GM18502 (cell line): Measurements from ENCODE around the gene STING1.
"Not testable (repeated sequence)": the region's sequence is repeated elsewhere in the genome, so short reads cannot be mapped to it uniquely, and the experiment has no call there.

Experiments used
- ATAC-seq: cut with Tn5 transposase; IDR thresholded peaks from one replicate; pipeline ENCODE4 v1.9.1; 2021; ENCODE audit warnings: mild to moderate bottlenecking; ENCODE audit not compliant: unreplicated experiment, poor library complexity

The STING1 gene

DNA sequence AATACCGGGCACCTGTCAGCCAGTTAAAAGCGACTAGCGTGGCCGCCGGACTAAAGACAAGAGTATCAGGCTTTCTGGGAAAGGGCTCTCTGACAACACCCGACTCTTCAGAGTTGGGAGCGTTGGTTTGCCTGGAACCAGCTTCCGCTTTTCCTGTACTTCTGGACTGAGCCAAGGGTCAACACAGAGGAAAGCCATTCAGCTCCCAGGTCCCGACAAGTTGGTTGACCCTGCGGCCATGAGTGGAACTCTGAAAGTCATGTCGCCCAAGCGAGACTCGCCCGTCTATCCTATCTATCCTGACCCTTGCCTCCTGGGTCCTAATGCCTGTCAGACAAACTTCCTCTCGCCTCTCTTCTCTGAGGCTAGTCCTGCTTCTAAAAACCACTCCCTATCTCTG is 21.3 kb upstream of the STING1 start:
- ATAC-seq = not testable (repeated sequence)

DNA sequence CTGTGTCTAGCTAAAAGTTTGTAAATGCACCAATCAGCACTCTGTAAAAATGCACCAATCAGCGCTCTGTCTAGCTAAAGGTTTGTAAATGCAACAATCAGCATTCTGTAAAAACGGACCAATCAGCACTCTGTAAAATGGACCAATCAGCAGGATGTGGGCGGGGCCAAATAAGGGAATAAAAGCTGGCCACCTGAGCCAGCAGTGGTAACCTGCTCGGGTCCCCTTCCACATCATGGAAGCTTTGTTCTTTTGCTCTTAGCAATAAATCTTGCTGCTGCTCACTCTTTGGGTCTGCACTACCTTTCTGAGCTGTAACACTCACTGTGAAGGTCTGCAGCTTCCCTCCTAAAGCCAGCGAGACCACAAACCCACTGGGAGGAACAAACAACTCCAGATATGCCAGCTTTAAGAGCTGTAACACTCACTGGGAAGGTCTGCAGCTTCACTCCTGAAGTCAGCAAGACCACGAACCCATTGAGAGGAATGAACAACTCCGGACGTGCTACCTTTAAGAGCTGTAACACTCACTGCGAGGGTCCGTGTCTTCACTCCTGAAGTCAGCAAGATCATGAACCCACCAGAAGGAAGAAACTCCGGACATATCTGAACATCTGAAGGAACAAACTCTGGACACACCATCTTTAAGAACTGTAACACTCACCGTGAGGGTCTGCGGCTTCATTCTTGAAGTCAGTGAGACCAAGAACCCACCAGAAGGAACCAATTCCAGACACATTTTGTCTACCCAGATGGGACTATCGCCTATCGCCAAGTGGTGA is 20.7 kb upstream of the STING1 start:
- ATAC-seq = not testable (repeated sequence)

DNA sequence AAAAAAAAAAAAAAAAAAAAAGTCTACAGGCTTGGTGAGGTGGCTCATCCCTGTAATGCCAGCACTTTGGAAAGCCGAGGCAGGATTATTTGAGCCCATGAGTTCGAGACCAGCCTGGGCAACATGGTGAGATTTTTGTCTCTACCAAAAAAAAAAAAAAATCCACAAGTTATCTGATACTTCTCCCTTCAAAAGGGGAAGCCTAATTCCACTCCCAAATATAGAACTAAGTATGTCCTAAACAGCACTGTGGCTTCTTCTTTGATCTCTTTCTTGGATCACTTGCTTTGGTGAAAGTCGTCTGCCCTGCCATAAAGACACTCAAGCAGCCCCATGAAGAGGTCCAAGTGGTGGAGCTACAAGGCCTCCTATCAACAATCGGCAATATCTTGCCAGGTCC is 18.8 kb upstream of the STING1 start:
- ATAC-seq = no peak

DNA sequence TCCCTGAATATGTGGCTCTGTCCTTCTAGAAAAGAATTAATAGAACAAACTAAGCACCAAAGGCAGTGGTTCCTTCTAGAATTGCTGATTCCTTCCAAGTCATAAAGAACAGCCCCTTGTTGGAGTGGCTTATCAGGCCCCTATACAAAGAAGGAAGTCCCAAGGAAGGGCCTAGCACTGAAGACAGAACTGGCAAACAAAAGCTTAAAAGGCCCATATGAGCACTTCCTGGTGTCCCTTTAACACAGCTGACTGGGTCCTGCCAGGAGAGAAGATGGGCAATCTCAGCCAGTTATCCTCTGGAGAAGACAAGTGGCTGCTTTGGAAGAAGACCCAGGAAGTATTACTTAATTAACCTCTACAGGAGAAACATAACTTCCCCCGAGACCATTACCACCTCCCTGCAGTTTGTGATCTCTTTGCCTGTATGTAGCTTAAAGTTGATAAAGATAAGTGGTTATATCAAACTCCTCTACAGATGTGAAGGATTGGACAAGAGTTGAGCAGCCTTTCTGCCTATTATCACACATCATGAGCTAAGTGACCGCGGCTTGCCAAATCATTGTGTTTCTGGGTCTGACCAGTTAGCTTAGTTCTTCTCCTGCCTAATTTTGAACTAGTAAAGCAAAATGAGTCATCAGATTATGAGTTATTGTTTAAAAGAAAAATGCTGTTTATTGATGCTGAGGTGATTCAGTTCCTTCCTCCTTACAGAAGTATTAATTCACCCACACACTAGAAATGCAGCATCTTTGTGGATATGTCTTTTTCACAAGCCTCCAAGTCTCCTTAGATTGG is 13.3 kb upstream of the STING1 start:
- no peak for ATAC-seq

DNA sequence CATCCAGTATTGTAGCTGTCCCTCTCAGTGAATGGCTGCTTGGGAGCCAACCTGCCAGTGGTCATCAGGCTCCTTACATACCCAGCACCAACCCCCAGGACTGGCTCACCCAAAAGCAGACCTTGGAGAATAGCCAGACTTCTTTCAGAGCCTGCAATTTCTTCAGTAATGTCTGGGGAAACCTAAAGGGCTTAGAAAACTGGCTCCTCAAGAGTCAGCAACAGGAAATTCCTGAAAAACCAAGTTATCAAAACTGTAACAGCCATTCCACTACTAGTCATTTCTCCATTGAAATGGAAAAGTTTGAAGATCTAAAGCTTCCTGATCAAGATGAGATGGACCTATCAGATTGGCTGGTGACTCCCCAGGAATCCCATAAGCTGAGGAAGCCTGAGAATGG is 12.3 kb upstream of the STING1 start:
- ATAC-seq = no peak

DNA sequence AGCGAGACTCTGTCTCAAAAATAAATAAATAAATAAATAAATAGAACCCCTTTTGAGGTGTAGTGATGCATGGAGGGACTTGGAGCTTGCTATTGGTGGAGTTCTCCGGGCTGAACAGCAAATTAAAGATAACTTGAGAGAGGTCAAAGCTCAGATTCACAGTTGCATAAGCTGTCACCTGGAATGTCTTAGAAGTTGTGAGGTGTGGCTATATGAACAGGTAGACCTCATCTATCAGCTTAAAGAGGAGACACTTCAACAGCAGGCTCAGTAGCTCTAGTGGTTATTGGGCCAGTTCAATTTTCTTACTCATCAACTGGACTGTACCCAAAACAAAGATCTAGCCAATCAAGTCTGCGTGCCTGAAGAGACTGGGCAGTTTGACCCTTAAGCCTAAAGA is 11.7 kb upstream of the STING1 start:
- ATAC-seq = no peak

DNA sequence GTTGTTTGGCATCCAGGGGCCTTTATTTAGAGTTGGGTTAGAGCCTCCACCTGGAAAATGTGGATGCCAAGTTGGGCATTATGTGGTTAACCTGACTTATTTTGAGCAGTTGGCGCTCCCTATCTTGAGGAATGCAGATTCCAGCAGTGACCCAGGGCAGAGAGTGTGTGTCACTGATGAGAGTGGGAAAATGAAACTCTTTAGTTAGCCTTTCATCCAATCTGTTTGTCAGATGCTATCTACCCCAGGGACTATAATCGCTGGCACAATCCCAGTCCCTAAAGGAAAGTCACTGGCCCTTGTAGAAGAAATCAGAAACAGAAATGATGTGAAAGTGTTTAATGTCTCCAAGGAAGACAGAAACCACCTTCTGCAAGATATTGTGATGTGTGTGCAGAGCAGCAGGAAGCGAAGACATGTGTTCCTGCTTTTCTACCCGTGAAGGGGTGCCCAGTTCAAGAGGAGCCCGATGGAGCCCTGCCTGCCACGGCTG is 10.2 kb upstream of the STING1 start:
- no peak for ATAC-seq

DNA sequence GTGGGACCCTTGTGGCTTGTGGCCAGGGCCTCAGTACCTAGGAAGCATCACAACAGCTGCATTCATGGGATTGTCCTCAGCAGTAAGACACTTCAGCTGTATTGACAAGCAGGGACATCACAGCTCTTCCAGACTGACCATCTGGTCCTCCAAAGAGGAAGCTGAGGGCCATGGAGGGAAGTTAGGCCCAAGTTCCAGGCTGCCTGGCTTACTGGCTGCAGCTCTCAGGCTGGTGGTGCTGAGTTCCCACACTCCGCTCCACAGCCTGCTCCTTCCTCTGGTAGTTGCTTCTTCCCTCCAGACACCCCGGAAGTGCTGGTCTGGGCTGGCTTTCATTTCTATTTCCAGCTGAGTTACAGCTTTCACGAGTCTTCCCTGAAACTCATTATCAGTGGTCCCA is 5.7 kb upstream of the STING1 start:
- no peak for ATAC-seq

DNA sequence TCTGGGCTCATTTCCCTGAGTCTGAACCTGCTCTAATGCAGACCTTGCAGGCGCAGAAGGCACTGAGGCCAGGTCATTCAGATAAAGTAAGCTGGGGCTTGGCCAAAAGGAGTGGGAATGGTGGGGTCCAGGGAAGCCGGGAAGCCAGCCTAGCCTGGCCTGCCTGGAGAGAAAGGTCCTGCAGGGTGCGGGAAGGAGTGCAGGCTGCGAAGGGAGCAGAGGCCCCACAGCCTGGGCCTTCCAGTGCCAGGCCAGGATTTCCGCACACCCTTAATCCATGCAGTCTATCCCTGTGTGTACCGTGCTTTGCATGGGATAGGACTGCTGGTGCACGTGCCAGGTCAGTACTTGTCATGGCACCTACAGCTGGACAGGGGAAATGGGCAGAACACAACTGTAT is 3.6 kb upstream of the STING1 start:
- no peak for ATAC-seq

DNA sequence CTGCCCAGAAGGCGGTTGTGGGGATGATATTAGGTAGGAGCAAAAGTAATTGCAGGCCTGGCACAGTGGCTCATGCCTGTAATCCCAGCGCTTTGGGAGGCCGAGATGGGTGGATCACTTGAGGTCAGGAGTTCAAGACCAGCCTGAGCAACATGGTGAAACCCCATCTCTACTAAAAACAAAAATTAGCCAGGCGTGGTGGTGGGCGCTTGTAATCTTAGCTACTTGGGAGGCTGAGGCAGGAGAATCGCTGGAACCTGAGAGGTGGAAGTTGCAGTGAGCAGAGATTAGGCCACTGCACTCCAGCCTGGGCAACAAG is 291 bp upstream of the STING1 start:
- ATAC-seq = not testable (repeated sequence)

DNA sequence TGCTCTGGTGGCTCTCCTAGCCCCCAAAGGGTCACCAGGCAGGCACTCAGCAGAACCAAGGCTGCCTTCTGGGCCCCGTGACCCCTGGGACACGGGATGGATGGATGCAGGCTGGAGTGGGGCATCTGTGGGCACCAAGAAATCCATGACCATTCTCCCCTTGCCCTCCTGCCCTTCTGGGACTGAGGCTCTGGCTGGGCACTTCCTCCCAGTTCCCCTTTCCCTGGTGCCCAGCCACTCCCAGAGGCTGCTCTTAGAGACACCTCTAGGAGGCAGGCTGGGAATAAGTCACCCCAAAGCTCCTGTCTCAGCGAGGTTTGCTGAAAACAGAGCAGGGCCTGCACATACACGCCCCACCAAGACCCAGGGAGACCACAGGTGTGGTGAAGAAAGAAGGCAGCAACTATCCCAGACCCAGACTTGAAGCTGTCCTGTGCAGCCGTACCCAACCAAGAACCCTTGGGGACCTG is 943 bp downstream of the STING1 start:
- ATAC-seq = peak; percentile 28

DNA sequence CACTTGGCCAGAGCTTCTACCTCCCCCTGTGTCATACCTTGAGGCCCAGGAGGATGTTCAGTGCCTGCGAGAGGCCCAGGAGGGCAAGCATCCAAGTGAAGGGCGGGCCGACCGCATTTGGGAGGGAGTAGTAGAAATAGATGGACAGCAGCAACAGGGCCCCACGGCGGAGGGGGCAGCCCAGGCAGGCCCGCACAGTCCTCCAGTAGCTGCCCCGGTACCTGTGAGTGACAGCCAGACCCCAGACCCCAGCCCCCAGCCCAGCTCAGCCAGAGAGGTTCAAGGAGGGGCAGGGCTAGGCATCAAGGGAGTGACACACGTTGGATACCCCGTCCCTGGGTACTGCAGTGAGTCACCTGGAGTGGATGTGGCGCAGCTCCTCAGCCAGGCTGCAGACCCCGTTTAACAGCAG is 1.4 kb downstream of the STING1 start:
- no peak for ATAC-seq

DNA sequence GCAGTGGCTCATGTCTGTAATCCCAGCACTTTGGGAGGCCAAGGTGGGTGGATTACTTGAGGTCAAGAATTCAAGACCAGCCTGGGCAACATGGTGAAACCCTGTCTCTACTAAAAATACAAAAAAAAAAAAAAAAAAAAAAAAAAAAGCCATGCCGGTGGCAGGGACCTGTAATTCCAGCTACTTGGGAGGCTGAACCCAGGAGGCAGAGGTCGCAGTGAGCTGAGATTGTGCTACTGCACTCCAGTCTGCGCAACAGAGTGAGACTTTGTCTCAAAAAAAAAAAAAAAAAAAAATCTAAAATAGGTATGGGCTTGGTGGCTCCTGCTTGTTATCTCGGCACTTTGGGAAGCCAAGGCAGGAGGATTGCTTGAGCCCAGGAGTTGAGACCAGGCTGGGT is 2.8 kb downstream of the STING1 start:
- not testable (repeated sequence) for ATAC-seq

DNA sequence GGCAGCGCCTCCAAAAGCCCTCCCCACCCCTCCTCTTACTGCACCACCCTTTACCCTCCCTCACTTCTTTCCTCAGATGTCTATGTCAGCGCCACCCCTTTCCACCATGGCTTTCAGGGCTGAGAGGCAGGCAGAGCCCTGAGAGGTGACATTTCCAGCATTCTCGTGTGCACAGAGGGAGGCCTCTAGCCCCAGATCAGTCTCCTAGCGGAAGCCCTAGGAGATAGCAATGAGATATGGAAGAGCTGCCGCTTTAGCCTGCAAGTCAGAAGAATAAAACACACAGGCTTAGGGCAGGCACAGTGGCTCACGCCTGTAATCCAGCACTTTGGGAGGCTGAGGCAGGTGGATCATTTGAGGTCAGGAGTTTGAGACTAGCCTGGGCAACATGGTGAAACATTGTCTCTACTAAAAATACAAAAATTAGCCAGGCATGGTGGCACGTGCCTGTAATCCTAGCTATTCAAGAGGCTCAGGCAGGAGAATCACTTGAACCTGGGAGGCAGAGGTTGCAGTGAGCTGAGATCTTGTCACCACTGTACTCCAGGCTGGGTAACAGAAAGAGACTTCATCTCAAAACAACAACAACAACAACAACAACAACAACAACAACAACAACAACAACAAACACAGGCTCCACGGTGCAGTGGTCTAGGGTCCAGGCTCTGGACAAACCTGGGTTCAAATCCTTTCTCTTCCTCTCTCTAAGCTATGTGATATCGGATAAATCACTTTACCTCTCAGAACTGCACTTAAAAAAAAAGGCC is 3.7 kb downstream of the STING1 start:
- ATAC-seq = not testable (repeated sequence)

DNA sequence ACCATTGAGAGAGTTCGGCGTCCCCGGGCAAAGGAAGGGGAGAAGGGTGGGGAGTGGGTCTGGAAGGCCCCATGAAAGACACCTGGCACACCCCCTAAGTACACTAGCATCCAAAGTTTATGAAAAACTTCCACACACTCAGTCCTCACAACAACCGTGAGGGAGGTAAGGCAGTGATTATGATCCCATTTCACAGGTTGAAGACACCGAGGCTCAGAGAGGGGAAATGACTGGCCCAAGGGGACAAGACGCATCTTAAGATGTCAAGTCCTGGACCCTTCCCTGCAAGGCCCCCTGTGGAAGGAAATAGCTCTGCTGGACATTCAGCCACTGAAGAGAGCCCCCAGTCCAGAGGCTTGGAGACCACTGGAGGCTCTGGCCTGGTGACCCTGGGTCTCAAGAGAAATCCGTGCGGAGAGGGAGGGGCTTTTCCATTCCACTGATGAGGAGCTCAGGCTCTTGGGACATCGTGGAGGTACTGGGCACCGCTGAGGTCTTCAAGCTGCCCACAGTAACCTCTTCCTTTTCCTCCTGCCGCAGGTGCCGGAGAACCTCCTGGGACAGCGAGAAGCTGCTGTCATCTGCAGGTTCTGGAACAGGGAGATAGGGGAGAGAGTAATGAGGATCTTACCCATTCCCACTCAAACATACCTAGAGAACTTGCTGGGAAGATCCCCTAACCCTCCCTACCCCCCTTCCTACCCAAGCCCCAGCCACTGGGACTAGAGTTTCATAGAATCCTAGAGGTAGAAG is 6.5 kb downstream of the STING1 start:
- no peak for ATAC-seq

DNA sequence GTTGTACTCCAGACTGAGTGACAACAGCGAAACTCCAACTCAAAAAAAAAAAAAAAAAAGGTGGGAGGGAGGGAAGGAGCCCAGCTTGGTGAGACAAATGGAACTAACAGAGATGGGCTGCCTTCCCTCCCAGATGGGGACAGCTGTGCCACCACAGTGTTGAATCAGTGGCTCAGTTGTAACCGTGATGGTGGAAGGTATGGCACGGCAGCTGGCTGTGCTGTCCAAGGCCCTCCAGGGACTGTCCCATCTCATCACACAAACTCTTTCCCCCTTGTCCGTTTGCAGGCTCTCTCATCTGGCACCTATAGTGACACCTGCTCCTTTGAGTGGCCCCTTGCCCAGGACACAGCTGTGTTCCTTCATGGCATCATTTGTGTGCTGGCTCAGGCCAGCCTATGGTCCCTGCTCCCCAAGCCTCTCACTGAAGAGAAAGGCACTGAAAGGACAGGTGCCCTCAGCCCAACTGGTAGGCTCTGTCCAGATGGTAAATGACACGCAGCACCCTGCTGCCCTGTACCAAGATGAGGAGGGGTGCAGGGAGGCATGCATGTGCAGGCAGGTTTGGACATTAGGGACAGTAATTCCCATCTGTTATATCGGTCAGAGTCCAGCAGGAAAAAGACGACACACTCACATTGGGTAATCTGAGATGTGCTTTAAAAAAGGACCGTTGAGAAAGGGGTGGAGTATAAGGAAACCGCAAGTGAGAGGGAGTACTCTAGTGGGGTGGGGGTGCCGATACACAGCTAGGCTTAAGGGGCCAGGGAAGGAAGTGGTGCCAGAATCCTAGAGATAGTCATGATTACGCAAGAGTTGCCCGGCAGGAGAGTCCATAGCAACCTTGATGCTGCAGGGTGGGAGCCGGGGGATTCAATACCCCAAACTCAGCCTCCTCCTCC is 7.4 kb downstream of the STING1 start:
- no peak for ATAC-seq

DNA sequence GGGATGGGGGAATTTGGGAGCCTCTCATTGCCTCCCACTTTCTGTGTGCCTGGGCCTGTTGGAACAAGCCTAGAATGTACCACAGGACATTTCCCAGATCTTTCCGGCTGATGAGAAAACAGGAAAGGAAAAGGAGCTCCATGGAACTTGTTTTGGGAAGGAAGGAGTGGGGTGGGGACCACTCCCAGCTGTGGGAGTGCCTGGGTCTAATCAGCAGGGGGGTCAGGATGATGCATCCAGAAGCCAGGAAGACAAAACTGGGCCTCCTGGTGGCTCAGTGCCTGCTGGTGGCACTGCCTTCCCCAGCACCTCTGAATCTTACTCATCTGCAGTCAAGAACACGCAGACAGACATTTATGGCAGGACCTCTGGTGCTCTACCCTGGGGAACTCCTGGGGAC is 9.0 kb downstream of the STING1 start:
- ATAC-seq = no peak

DNA sequence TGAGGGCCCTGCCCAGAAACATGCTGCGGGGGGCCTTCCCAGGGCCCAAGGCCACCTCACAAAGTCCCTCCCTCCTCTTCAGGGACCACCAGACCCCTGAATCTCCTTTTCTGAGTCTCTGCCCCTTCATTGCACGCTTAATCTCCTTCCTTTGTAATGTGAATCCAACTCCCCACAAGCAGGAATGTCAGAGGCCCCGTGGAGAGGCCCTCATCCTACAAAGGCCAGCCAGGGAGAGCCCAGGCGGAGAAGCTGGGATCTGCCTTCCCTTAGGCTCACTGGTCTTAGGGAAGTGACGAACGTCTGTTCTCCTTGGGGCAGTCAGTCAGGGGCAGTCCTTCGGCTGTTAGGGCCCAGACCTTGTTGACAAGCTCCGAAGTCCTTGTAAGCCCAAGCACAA is 9.5 kb downstream of the STING1 start:
- ATAC-seq = no peak

DNA sequence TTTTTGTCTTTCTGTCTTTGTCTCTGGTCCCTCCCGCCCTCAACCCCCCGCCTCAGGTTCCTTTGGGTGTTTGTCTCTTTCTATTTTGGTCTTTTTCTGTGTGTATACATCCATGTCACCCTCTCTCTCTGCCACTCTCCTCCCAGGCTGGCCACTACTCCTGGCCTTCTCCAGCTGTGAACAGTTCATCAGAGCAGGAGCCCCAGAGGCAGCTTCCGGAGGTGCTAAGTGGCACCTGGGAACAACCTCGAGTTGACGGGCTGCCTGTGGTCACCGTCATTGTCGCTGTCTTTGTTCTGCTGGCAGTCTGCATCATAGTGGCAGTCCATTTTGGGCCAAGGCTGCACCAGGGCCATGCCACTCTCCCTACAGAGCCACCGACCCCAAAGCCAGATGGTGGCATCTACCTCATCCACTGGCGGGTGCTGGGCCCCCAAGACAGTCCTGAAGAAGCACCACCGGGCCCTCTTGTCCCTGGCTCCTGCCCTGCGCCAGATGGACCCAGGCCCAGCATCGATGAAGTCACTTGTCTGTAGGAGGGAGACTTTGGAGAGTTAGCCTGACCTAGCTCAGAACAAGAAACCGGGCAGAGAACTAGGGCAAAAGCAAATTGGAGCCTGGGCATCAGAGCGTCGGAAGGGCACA is 10.1 kb downstream of the STING1 start:
- ATAC-seq = no peak
